ENCODE results near the gene SDK1. TPM values are rescaled to one million over a fixed set of nuclear protein-coding genes. Genes with fewer than 3 reads are reported as not detected.

Gene SDK1
- total RNA-seq, 4 donors from 2014 or later, result 2.0 to 9.3 (median 3.8) TPM

DNA sequence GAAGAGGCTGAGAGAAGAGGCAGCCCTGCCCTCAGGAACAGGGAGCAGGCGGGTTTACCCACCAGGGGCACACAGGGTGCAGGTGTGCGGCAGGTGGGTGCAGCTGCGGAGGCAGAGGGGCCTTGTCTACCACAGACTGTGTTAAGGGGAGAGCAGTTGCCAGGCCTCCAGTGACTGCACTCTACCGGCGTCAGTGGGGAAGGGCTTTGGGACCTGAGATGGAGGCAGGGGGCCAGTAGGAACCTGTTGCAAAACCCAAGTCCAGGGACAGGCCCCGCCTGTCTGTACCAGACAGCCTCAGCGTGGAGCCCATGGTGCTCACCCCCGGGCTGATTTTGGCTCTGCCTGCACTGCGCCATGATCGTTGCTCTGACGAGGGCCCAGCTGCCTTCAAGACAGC is 873.4 kb downstream of the SDK1 start:
- H3K4me3 ChIP-seq, result no peak overlapping the region
- H3K27me3 ChIP-seq, result peaks cover 0 to 28% (median 0%) of the 10 kb centered on the region in 4 donors
- WGBS, 2 donors, result 93 to 100% methylated on average over 1 to 5 of the region's 11 CpGs
- H3K4me1 ChIP-seq, result peaks cover 0 to 31% (median 3%) of the 10 kb centered on the region in 3 donors
- intact Hi-C loops (cut with DNase I), result no loop called here
- no peaks in the 10 kb centered on the region for H3K9me3 ChIP-seq
- TF ChIP-seq POLR2A (IDR thresholded peaks at IDR 0.05) (no peak), CTCF (IDR thresholded peaks at IDR 0.05) (no peak)
- no peaks in the 10 kb centered on the region for H3K36me3 ChIP-seq
- DNase-seq, result no peak
- H3K27ac ChIP-seq, result no peak overlapping the region

- Histone ChIP-seq H3K4me3 (no peak overlapping the region), H3K9me3 (no peaks in the 10 kb centered on the region), H3K36me3 (no peaks in the 10 kb centered on the region), H3K27ac (no peak overlapping the region), H3K27me3 (peaks cover 0 to 28% (median 0%) of the 10 kb centered on the region in 4 donors), H3K4me1 (peaks cover 0 to 27% (median 3%) of the 10 kb centered on the region in 3 donors)
- TF ChIP-seq CTCF (IDR thresholded peaks at IDR 0.05) (no peak), POLR2A (IDR thresholded peaks at IDR 0.05) (no peak)
- intact Hi-C loops (cut with DNase I), result no loop called here
- no peak for DNase-seq
- WGBS, 2 donors, result 100% methylated on average over 2 of the region's 18 CpGs; no CpG with 5 or more reads in 1 of the 2 donors
Measured at GRCh38 chr7:4174884-4175283, 873.8 kb downstream of the SDK1 start.

GRCh38 chr7:4175346-4175973 is 874.4 kb downstream of the SDK1 start:
- no peaks in the 10 kb centered on the region for H3K36me3 ChIP-seq
- H3K27ac ChIP-seq, result no peak overlapping the region
- TF ChIP-seq CTCF (IDR thresholded peaks at IDR 0.05) (no peak), POLR2A (IDR thresholded peaks at IDR 0.05) (no peak)
- DNase-seq, result no peak
- peaks cover 0 to 27% (median 3%) of the 10 kb centered on the region in 3 donors for H3K4me1 ChIP-seq
- peaks cover 0 to 28% (median 0%) of the 10 kb centered on the region in 4 donors for H3K27me3 ChIP-seq
- H3K4me3 ChIP-seq, result no peak overlapping the region
- intact Hi-C loops (cut with DNase I), result no loop called here
- WGBS, 2 donors, result 77 to 88% methylated on average over 12 to 18 of the region's 34 CpGs
- H3K9me3 ChIP-seq, result no peaks in the 10 kb centered on the region

DNA sequence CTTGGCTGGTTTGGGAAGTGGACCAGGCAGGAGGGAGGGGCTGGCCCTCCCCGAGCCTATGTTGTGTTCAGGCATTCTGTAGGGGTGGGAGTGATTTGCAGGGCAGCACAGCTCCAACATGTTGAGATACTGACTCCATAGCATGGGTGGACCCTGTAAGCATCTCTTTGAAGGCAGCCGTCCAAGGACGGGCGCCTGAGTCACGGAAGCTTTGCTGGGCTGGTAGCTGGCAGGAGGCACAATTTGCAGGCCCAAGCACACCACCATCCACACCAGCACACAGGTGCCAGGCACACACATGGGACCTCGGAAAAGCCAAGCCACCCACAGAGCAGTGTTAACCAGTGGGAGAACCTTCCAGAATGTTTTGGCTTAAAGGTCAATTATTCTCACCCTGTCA is 875.9 kb downstream of the SDK1 start:
- H3K27ac ChIP-seq, result no peak overlapping the region
- TF ChIP-seq CTCF (IDR thresholded peaks at IDR 0.05), result no peak
- TF ChIP-seq POLR2A (IDR thresholded peaks at IDR 0.05), result no peak
- intact Hi-C loops (cut with DNase I), result no loop called here
- H3K9me3 ChIP-seq, result no peaks in the 10 kb centered on the region
- 25 to 40% methylated on average over 1 to 2 of the region's 6 CpGs for WGBS, 2 donors
- H3K4me1 ChIP-seq, result peaks cover 0 to 27% (median 3%) of the 10 kb centered on the region in 3 donors
- no peak for DNase-seq
- peaks cover 0 to 22% (median 0%) of the 10 kb centered on the region in 4 donors for H3K27me3 ChIP-seq
- H3K4me3 ChIP-seq, result no peak overlapping the region
- H3K36me3 ChIP-seq, result no peaks in the 10 kb centered on the region

GRCh38 chr7:4178416-4178815 is 877.4 kb downstream of the SDK1 start:
- Histone ChIP-seq H3K36me3 (no peaks in the 10 kb centered on the region), H3K4me1 (peaks cover 0 to 38% (median 3%) of the 10 kb centered on the region in 3 donors), H3K4me3 (no peak overlapping the region), H3K9me3 (no peaks in the 10 kb centered on the region), H3K27ac (no peak overlapping the region), H3K27me3 (peaks cover 0 to 11% (median 0%) of the 10 kb centered on the region in 4 donors)
- intact Hi-C loops (cut with DNase I), result no loop called here
- 95 to 98% methylated on average over 10 to 14 of the region's 16 CpGs for WGBS, 2 donors
- no peak for TF ChIP-seq CTCF (IDR thresholded peaks at IDR 0.05)
- TF ChIP-seq POLR2A (IDR thresholded peaks at IDR 0.05), result no peak
- DNase-seq, result no peak
